Dermis microvascular lymphatic vessel endothelial cell (primary cell): Measurements from ENCODE around the gene AFF3. TPM values are rescaled to one million over a fixed set of nuclear protein-coding genes. Genes with fewer than 3 reads are reported as not detected.
"Not testable (repeated sequence)": the region's sequence is repeated elsewhere in the genome, so short reads cannot be mapped to it uniquely, and the experiment has no call there.

ENCODE experiments used
- DNase-seq, 2 donors: peaks; one replicate each; pipeline versions ENCODE4 v3.0.0 to v3.0.0-alpha.2; 2010; ENCODE audit warnings: low read depth in 2 of 2
- total RNA-seq: library from RNA; depleted of rRNA; stranded (reverse); fragments of >200 nt; gene quantifications from 2 replicates; pipeline ENCODE4 v1.2.1, GENCODE V29; 2014

AFF3 gene
- total RNA-seq, 1 donor from 2014 or later = under 0.01 TPM

- DNase-seq = no peak
These were observed 469.5 kb downstream of the AFF3 start for GRCh38 chr2:99672766-99673350.

- DNase-seq = no peak
These were observed 471.3 kb downstream of the AFF3 start for GRCh38 chr2:99670768-99671734.

GRCh38 chr2:99666256-99666655, 476.1 kb downstream of the AFF3 start:
- no peak for DNase-seq

GRCh38 chr2:99663641-99664040, 478.7 kb downstream of the AFF3 start:
- no peak for DNase-seq

- DNase-seq = no peak
These were observed 479.5 kb downstream of the AFF3 start for GRCh38 chr2:99662761-99663341.

- DNase-seq = not testable (repeated sequence)
These were observed 480.6 kb downstream of the AFF3 start for GRCh38 chr2:99661761-99662160.

GRCh38 chr2:99660616-99661406, 481.6 kb downstream of the AFF3 start:
- DNase-seq = no peak

- DNase-seq = no peak
These were observed 482.5 kb downstream of the AFF3 start for GRCh38 chr2:99659874-99660273.

- no peak for DNase-seq
These were observed 484.6 kb downstream of the AFF3 start for GRCh38 chr2:99657691-99658258.

GRCh38 chr2:99656994-99657393, 485.4 kb downstream of the AFF3 start:
- no peak for DNase-seq

GRCh38 chr2:99653433-99653832, 489.0 kb downstream of the AFF3 start:
- no peak for DNase-seq

- no peak for DNase-seq
These were observed 489.5 kb downstream of the AFF3 start for GRCh38 chr2:99652862-99653261.

GRCh38 chr2:99651930-99652670, 490.3 kb downstream of the AFF3 start:
- DNase-seq = no peak

GRCh38 chr2:99648906-99649789, 493.2 kb downstream of the AFF3 start:
- no peak for DNase-seq

GRCh38 chr2:99648178-99648844, 494.1 kb downstream of the AFF3 start:
- no peak for DNase-seq

GRCh38 chr2:99645960-99646359, 496.4 kb downstream of the AFF3 start:
- DNase-seq = no peak

- no peak for DNase-seq
These were observed 498.0 kb downstream of the AFF3 start for GRCh38 chr2:99644419-99644787.

- no peak for DNase-seq
These were observed 498.5 kb downstream of the AFF3 start for GRCh38 chr2:99643787-99644418.

- no peak for DNase-seq
These were observed 500.4 kb downstream of the AFF3 start for GRCh38 chr2:99641999-99642398.
